Measurements from ENCODE around the gene ARID1B. TPM values are rescaled to one million over a fixed set of nuclear protein-coding genes. Genes with fewer than 3 reads are reported as not detected.

The ARID1B gene
- total and polyA plus RNA-seq, 2 experiments from 2014 or later, result 32.9 to 67.0 TPM

DNA sequence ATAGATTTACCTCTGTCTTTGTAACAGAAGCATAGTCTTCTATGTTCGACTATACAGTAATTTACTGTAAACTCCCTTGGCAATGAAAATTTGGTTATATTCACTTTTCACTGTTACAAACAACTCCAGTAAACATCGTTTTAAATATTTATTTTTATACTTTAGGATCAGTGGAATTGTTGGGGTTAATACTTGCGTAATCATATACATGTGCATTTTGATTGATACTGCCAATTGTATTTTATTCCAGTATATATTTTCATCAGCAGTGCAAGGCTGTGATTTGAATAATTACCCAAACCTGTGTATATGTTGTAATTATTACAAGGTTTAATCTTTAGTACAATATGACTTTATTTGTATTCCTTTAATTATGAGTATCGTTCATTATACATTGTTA lies 255.7 kb downstream of the ARID1B start:
- Histone ChIP-seq H3K27me3 (no peaks in the 10 kb centered on the region), H3K79me2 (peaks cover 87% of the 10 kb centered on the region), H3K4me3 (no peak overlapping the region), H2AFZ (no peak overlapping the region), H3K4me2 (peak overlapping the region; percentile 65), H3K27ac (no peak overlapping the region), H3K4me1 (ENCODE audit: insufficient read depth) (peaks cover 6% of the 10 kb centered on the region), H3K9me3 (ENCODE audit: low read depth) (no peaks in the 10 kb centered on the region), H3K9me2 (replicated peaks; ENCODE audit: insufficient read depth) (no peaks in the 10 kb centered on the region), H3K36me3 (replicated peaks; ENCODE audit: insufficient read depth, low read depth) (no peaks in the 10 kb centered on the region), H4K20me1 (ENCODE audit: insufficient read depth, poor library complexity, severe bottlenecking) (peaks cover 23% of the 10 kb centered on the region)
- TF ChIP-seq, protein P1, sequence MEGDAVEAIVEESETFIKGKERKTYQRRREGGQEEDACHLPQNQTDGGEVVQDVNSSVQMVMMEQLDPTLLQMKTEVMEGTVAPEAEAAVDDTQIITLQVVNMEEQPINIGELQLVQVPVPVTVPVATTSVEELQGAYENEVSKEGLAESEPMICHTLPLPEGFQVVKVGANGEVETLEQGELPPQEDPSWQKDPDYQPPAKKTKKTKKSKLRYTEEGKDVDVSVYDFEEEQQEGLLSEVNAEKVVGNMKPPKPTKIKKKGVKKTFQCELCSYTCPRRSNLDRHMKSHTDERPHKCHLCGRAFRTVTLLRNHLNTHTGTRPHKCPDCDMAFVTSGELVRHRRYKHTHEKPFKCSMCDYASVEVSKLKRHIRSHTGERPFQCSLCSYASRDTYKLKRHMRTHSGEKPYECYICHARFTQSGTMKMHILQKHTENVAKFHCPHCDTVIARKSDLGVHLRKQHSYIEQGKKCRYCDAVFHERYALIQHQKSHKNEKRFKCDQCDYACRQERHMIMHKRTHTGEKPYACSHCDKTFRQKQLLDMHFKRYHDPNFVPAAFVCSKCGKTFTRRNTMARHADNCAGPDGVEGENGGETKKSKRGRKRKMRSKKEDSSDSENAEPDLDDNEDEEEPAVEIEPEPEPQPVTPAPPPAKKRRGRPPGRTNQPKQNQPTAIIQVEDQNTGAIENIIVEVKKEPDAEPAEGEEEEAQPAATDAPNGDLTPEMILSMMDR (IDR thresholded peaks at IDR 0.05; ENCODE audit: poor library complexity), result no peak
- TF ChIP-seq EZH2 (IDR thresholded peaks at IDR 0.05; ENCODE audit: borderline replicate concordance) (no peak), EZH2phosphoT487 (IDR thresholded peaks at IDR 0.05; ENCODE audit: low read depth, severe bottlenecking, unreplicated experiment) (no peak)
- DNase-seq (ENCODE audit: low spot score), result no peak
- 92% methylated on average over 4 of the region's 4 CpGs for WGBS (ENCODE audit: low lambda C conversion rate, missing lambda C conversion rate)

DNA sequence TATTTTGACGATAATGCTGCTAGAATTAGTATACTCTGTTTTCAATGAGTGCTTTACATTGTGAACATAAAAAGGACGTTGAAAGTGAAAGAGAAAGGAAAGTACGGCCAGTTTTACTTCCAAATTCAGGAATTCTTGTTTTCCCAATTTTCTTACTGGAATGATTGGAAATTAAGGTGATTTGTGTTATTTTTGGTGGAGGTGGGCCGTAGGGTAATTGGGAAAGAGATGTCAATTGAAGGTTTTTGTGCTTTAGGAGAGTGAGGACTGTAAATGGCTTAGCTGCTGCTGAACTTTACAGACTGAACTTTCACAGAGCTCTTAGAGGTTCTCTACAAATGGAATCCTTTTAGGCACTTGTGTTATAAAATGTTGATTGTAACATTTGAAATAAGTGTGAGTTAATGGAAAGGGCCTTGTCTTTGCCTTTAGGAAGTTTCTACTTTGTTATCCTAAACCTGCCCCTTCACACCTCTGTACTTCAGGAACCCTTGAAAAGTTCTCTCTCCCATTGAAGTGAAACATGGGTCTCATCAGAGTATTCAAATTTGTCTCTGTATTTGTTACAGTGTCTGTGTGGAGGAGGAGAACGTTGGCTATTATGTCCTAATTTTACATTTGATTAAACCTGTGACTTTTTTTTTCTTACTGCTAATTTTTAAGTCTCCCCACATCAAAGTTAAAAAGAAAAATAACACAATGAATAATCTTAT lies 256.4 kb downstream of the ARID1B start:
- H3K36me3 ChIP-seq (replicated peaks; ENCODE audit: insufficient read depth, low read depth), result no peaks in the 10 kb centered on the region
- H3K27me3 ChIP-seq, result no peaks in the 10 kb centered on the region
- H3K9me2 ChIP-seq (replicated peaks; ENCODE audit: insufficient read depth), result no peaks in the 10 kb centered on the region
- peaks cover 6% of the 10 kb centered on the region for H3K4me1 ChIP-seq (ENCODE audit: insufficient read depth)
- H3K9me3 ChIP-seq (ENCODE audit: low read depth), result no peaks in the 10 kb centered on the region
- peaks cover 23% of the 10 kb centered on the region for H4K20me1 ChIP-seq (ENCODE audit: insufficient read depth, poor library complexity, severe bottlenecking)
- no peak overlapping the region for H2AFZ ChIP-seq
- peaks cover 86% of the 10 kb centered on the region for H3K79me2 ChIP-seq
- TF ChIP-seq EZH2phosphoT487 (IDR thresholded peaks at IDR 0.05; ENCODE audit: low read depth, severe bottlenecking, unreplicated experiment) (no peak), EZH2 (IDR thresholded peaks at IDR 0.05; ENCODE audit: borderline replicate concordance) (no peak)
- TF ChIP-seq, protein P1 (IDR thresholded peaks at IDR 0.05; ENCODE audit: poor library complexity), result no peak
- no peak overlapping the region for H3K4me3 ChIP-seq
- H3K4me2 ChIP-seq, result peak overlapping the region; percentile 65
- WGBS (ENCODE audit: low lambda C conversion rate, missing lambda C conversion rate), result 64% methylated on average over 5 of the region's 5 CpGs
- no peak overlapping the region for H3K27ac ChIP-seq
- no peak for DNase-seq (ENCODE audit: low spot score)

- Histone ChIP-seq H3K9me2 (replicated peaks; ENCODE audit: insufficient read depth) (no peaks in the 10 kb centered on the region), H3K79me2 (peaks cover 80% of the 10 kb centered on the region), H3K4me2 (peak overlapping the region; percentile 65), H3K27me3 (no peaks in the 10 kb centered on the region), H4K20me1 (ENCODE audit: insufficient read depth, poor library complexity, severe bottlenecking) (peaks cover 23% of the 10 kb centered on the region), H3K4me3 (no peak overlapping the region), H3K4me1 (ENCODE audit: insufficient read depth) (peaks cover 6% of the 10 kb centered on the region), H3K9me3 (ENCODE audit: low read depth) (no peaks in the 10 kb centered on the region), H3K27ac (no peak overlapping the region), H3K36me3 (replicated peaks; ENCODE audit: insufficient read depth, low read depth) (no peaks in the 10 kb centered on the region), H2AFZ (no peak overlapping the region)
- TF ChIP-seq EZH2 (IDR thresholded peaks at IDR 0.05; ENCODE audit: borderline replicate concordance), result no peak
- TF ChIP-seq EZH2phosphoT487 (IDR thresholded peaks at IDR 0.05; ENCODE audit: low read depth, severe bottlenecking, unreplicated experiment), result no peak
- TF ChIP-seq, protein P1 (IDR thresholded peaks at IDR 0.05; ENCODE audit: poor library complexity), result peak; percentile 58
- WGBS (ENCODE audit: low lambda C conversion rate, missing lambda C conversion rate), result 32% methylated on average over 6 of the region's 6 CpGs
- DNase-seq (ENCODE audit: low spot score), result peak; percentile 50
Measured at GRCh38 chr6:157034436-157035230, 257.5 kb downstream of the ARID1B start.
